ENCODE measurements around the gene GJC1. TPM values are rescaled to one million over a fixed set of nuclear protein-coding genes. Genes with fewer than 3 reads are reported as not detected.
A peak's percentile ranks its signal among the peaks of the same experiment; 100 is the strongest.
"Not testable (repeated sequence)": the region's sequence is repeated elsewhere in the genome, so short reads cannot be mapped to it uniquely, and the experiment has no call there.

The GJC1 gene
- total RNA-seq, 1 experiment from 2014 or later = 53.4 TPM

DNA sequence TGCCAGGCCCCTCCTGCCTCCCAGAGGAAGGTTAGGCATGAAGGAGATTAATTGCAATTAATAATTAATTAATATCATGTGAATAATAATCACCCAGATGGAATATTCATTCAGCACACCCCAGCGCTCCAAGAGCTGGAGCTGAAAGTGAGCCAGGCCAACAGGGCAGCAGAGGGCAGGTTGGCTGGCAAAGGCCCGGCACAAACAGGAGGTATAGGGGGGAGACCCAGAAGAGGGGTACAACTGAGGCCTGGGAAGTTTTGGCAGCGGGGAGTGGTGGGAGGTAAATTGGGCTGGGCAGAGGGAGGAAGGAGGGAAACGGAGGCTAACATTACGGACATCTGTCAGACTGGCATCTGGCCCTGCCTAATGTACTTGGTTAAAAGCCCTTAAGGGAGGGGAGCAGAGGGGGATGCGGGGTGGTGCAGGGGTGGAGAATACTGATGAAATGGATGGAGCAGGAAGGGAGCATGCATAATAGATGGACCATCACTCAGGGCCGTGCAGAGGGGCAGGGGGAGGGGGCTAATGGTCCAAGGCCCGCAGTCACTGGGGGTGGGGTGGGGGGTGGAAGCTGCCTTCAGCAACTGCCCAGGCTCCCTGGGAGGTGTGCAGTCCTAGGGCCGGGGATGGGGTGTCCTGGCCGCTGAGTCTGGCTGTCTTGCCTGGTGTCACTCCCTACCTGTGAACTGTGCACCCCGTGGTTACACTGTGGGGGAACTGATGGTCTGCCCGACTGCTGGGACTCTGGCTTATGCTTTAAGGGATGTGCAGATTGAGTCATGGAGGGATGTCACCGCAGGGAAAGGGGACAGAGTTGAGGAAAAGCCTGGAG lies 69.4 kb downstream of the GJC1 start:
- DNase-seq (ENCODE audit: low read depth in 1 of 2, low spot score in 2 of 2) = no peak
- Histone ChIP-seq H3K4me3 (no peak overlapping the region), H3K27ac (no peak overlapping the region), H3K4me1 (replicated peaks) (peaks cover 10% of the 10 kb centered on the region), H3K27me3 (replicated peaks) (peaks cover 40% of the 10 kb centered on the region), H3K9me3 (replicated peaks) (peaks cover 6% of the 10 kb centered on the region; the same call in 1 of the 2 replicates), H3K36me3 (no peaks in the 10 kb centered on the region)

DNA sequence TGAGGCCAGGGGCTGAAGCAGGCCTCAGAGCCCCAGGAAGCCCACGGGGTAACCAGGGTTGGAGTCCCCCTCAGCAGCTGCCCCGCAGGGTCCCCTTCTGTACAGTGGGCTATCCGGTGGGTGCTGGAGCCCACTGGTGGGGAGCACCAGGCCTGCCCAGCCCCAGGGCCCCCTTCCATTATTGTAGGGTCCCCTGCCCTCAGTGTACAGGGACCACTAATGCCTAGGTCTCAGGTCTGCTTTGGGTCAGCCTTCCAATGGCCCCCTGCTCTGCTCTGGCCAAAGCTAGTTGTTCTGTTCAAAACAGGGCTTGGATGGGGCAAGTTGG lies 70.2 kb downstream of the GJC1 start:
- Histone ChIP-seq H3K27ac (no peak overlapping the region), H3K9me3 (replicated peaks) (peaks cover 6% of the 10 kb centered on the region; the same call in 1 of the 2 replicates), H3K27me3 (replicated peaks) (peaks cover 40% of the 10 kb centered on the region), H3K4me3 (no peak overlapping the region), H3K4me1 (replicated peaks) (peaks cover 10% of the 10 kb centered on the region), H3K36me3 (no peaks in the 10 kb centered on the region)
- DNase-seq (ENCODE audit: low read depth in 1 of 2, low spot score in 2 of 2) = no peak

DNA sequence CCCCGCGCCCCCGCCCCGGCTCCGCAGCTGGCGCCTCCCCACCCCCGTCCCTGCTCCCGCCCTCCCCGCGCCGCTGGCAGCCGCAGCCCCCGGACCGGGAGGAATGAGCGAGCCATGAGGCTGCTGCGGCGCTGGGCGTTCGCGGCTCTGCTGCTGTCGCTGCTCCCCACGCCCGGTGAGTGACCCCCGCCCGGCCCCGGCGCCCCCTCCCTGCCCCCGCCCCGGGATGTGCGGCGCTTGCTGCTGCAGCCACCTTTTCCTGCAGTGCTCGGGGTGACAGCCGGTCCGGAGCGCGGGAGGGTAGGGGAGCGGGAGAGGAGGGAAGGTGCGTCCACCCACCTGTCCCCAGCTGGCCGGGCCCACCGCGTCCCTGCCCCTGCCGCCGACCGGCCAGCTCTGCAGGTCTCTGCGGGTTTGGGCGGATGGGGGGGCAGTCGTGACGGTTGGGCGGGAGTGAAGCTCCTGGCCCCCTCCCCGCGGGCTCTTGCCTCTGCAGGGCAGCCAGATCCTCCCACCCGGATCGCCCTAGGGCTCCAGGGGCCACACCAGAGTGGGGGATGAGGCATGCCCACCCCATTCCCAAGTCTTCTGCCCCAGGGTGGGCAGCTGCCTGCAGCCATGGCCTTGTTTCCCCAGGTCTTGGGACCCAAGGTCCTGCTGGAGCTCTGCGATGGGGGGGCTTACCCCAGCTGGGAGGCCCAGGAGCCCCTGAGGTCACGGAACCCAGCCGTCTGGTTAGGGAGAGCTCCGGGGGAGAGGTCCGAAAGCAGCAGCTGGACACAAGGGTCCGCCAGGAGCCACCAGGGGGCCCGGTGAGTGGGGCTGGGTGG lies 70.8 kb downstream of the GJC1 start:
- peak in 1 of 2 experiments; percentile 45 for DNase-seq (ENCODE audit: low read depth in 1 of 2, low spot score in 2 of 2)
- H3K9me3 ChIP-seq (replicated peaks) = peaks cover 6% of the 10 kb centered on the region; the same call in 1 of the 2 replicates
- no peaks in the 10 kb centered on the region for H3K36me3 ChIP-seq
- no peak overlapping the region for H3K27ac ChIP-seq
- H3K4me1 ChIP-seq (replicated peaks) = peaks cover 10% of the 10 kb centered on the region
- no peak overlapping the region for H3K4me3 ChIP-seq
- H3K27me3 ChIP-seq (replicated peaks) = peaks cover 40% of the 10 kb centered on the region

DNA sequence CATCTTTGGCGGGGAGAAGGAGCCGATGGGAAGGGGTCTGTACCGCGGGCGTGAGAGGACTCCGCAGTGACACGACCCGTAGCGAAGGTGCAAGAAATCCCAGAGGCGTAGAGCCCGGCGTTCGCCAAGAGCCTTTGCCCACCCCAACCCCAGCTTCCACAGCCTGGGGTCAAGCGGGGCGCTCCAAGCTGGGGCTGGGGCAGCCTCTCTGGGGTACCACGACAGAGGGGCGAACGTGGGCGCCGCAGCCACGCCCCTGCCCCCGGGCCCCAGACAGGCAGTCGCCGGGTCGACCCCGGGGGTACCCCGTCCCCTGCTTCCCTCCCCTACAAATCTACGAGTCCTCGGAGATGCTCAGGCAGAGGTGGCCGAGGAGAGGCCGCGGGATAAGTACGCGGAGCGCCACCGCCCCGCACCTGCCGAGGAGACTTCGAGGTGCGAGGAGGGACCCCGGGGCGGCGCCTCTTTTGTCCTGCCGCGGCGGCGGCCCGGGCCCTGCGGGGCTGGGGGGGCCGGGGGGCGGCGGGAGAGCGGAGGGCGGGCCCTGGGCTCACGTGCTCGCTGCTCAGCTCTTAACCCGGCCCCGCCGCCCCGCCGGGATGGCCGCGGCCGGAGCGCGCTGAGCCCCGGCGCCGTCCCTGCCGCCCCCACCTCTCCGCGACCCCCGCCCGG lies 71.5 kb downstream of the GJC1 start, which contains the start of gene ADAM11:
Gene ADAM11, plus strand, starts transcription at position 575 of the 672 bp plus-strand sequence. CDS start 212 bp downstream, outside the sequence.
- Histone ChIP-seq H3K27me3 (replicated peaks) (peaks cover 40% of the 10 kb centered on the region), H3K4me1 (replicated peaks) (peaks cover 10% of the 10 kb centered on the region), H3K4me3 (no peak within 1 kb of the TSS), H3K9me3 (replicated peaks) (peaks cover 6% of the 10 kb centered on the region; the same call in 1 of the 2 replicates), H3K27ac (no peak within 1 kb of the TSS), H3K36me3 (no peaks in the 10 kb centered on the region; the same call in 1 of the 2 replicates)
- peak in 1 of 2 experiments; percentile 52 for DNase-seq (ENCODE audit: low read depth in 1 of 2, low spot score in 2 of 2)

DNA sequence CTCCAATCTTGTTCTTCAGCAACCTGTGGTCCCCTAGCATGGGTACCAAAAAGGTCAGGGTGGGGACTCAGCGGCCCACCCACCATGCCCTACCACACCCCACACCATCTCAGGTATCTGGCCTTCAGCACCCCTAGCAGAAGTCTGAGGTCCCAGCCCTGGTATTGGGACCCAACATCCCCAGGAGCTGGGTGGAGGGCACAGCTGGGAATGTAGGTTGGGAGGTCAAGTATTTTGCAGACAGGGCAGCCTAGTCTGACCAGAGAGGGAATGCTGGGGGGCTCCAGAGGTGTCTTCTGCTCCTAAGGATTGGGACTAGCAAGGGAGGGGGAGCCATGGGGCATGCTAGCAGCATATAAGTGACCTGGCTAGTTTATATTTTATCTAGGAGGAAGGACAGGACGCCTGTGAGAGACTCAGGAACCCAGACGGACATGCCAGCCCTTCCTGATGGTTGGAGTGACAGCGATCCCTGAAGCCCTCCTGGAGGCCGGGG lies 72.1 kb downstream of the GJC1 start:
- H3K27me3 ChIP-seq (replicated peaks) = peaks cover 40% of the 10 kb centered on the region
- peaks cover 10% of the 10 kb centered on the region for H3K4me1 ChIP-seq (replicated peaks)
- H3K4me3 ChIP-seq = no peak overlapping the region
- H3K9me3 ChIP-seq (replicated peaks) = peaks cover 6% of the 10 kb centered on the region; the same call in 1 of the 2 replicates
- H3K36me3 ChIP-seq = peaks cover 5% of the 10 kb centered on the region
- H3K27ac ChIP-seq = no peak overlapping the region
- no peak for DNase-seq (ENCODE audit: low read depth in 1 of 2, low spot score in 2 of 2)

DNA sequence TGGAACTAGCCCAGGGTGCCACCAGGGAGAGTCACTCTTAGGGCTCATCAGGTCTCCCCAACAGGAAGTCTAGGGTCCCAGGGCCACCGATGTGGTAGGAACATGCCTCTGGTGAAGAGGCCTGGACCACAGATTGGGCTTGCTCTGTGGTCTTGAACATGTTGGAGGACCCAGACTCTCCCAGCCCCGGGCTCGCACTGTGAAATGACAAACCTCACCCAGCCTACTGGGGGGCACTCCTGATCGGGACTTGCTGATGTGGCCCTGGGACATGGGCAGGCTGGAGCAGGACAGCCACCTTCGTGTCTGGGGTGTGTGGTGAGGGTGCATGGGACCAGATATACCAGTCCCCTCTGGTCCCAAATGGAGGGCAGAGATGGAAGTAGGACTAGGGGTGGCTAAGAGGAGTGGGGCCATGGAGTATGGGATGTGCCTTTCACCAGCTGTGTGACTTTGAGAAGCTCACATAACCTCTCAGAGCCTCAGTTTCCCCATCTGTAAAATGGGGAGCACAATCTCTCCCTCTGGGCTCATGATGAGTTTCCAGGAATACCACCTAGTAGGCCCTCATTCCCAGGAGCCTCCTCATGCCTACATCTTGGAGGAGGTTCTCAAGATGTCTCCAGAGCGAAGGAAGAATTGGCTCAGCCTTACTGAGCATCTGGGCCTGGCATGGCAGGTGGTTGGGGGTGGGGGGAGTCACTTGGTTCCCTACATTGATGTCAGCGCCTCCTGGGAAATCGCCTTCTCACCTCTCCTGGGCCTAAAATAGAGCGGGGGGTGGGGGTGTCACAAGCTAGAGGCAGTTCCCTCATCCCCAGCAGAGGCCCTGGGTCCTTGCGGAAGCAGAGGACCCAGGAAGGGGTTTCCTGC lies 72.8 kb downstream of the GJC1 start:
- Histone ChIP-seq H3K36me3 (peaks cover 5% of the 10 kb centered on the region), H3K27me3 (replicated peaks) (peaks cover 40% of the 10 kb centered on the region), H3K4me1 (replicated peaks) (peaks cover 10% of the 10 kb centered on the region), H3K9me3 (replicated peaks) (peaks cover 6% of the 10 kb centered on the region; the same call in 1 of the 2 replicates), H3K4me3 (no peak overlapping the region), H3K27ac (no peak overlapping the region)
- no peak for DNase-seq (ENCODE audit: low read depth in 1 of 2, low spot score in 2 of 2)

DNA sequence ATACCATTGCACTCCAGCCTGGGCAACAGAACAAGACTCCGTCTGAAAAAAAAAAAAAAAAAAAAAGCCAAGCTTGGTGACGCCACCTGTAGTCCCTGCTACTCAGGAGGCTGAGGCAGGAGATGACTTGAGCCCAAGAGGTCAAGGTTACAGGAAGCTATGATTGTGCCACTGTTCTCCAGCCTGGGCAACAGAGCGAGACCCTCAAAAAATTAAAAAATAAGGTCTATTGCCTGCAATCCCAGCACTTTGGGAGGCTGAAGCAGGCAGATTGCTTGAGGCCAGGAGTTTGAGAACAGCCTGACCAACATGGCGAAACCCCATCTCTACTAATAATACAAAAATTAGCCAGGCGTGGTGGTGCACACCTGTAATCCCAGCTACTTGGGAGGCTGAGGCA lies 74.9 kb downstream of the GJC1 start:
- H3K27ac ChIP-seq; H3K4me1 ChIP-seq (replicated peaks); DNase-seq (ENCODE audit: low read depth in 1 of 2, low spot score in 2 of 2); H3K4me3 ChIP-seq; H3K9me3 ChIP-seq (replicated peaks): not testable (repeated sequence)
- H3K27me3 ChIP-seq (replicated peaks) = peaks cover 29% of the 10 kb centered on the region
- H3K36me3 ChIP-seq = peaks cover 24% of the 10 kb centered on the region

DNA sequence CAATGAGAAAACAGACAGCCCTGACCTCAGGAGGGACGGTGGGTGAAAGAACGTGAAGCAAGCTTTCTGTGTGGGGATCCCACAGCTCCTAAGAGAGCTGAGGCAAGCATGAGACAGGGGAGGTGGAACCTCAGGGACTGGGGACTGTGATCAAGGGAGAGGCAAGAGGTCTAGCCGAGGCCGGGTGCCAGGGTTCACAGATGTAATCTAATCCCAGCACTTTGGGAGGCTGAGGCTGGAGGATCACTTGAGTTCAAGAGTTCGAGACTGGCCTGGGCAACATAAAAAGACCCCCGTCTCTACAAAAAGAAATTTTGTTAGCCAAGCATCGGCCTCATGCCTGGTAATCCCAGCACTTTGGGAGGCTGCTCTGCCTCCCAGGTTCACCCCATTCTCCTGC lies 75.8 kb downstream of the GJC1 start:
- Histone ChIP-seq H3K4me1 (replicated peaks) (peaks cover 6% of the 10 kb centered on the region), H3K4me3 (no peak overlapping the region), H3K27ac (no peak overlapping the region), H3K36me3 (peaks cover 33% of the 10 kb centered on the region), H3K9me3 (replicated peaks) (peaks cover 4% of the 10 kb centered on the region; the same call in 1 of the 2 replicates), H3K27me3 (replicated peaks) (peaks cover 20% of the 10 kb centered on the region)
- no peak for DNase-seq (ENCODE audit: low read depth in 1 of 2, low spot score in 2 of 2)

DNA sequence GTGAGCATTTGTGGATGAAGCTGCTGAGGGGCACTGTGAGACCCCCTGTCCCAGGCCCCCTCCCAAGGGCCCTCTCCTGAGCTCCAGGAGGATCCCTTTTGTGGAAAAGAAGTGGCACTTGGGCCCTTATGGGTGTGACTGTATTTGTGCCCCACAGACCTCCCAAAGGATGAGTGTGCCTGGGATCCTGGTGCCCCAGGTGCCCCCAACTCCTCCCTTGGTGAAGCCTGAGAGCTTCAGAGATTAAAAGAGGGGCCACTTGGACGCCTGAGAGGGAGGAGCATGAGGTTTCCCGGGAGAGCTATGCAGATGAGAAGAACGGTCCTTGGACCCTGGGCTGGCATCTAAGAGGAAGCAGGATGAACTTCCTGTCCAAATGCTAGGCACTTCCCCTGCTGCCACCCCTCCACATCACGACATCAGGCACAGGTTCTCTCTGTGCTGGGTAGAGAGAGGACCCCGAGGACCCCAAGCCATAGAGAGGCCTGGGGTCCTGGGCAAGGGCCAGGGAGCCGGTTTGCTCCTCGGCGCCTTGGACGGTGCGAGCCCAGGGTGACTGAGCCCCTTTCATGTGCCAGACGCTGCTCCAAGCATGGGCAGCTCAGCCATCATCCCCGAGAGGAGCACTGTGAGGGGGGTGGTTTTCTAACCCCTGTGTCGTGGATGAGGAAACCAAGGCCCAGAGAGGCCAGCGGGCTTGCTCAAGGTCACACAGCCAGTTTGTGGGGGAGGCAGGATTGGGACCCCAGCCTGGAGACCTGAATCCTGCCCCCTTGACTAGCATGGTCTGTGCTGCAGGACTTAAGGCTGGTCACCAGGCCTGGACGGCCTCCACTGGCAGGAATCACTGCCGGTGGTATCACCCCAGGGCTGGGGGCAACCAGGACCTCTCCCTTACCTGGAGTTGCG lies 76.9 kb downstream of the GJC1 start:
- Histone ChIP-seq H3K9me3 (replicated peaks) (peaks cover 4% of the 10 kb centered on the region; the same call in 1 of the 2 replicates), H3K27ac (no peak overlapping the region), H3K4me3 (no peak overlapping the region), H3K27me3 (replicated peaks) (peaks cover 14% of the 10 kb centered on the region), H3K4me1 (replicated peaks) (no peaks in the 10 kb centered on the region), H3K36me3 (peaks cover 43% of the 10 kb centered on the region)
- no peak for DNase-seq (ENCODE audit: low read depth in 1 of 2, low spot score in 2 of 2)

DNA sequence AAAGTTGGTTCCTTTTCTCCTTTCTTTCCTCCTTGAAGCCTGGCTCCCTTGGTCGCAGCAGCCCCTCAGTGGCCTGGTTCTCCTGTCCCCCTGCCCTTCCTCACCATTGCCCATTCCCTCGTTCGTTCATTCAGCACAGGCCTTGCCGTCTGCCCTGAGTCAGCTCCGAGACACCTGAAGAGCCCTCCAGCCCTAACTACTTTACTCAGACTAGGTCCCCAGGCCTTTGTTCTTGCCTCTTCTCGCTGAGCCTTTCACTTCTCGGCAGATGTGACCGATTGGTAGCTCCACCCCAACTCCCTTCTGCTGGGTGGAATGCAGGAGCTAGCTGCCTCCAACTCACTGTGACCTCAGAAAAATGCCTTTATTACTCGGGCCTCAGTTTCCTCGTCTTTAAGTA lies 78.3 kb downstream of the GJC1 start:
- no peaks in the 10 kb centered on the region for H3K4me1 ChIP-seq (replicated peaks)
- H3K4me3 ChIP-seq = no peak overlapping the region
- H3K27ac ChIP-seq = no peak overlapping the region
- peaks cover under 1% of the 10 kb centered on the region; the same call in 1 of the 2 replicates for H3K27me3 ChIP-seq (replicated peaks)
- H3K36me3 ChIP-seq = peaks cover 57% of the 10 kb centered on the region
- DNase-seq (ENCODE audit: low read depth in 1 of 2, low spot score in 2 of 2) = no peak
- no peaks in the 10 kb centered on the region for H3K9me3 ChIP-seq (replicated peaks)

DNA sequence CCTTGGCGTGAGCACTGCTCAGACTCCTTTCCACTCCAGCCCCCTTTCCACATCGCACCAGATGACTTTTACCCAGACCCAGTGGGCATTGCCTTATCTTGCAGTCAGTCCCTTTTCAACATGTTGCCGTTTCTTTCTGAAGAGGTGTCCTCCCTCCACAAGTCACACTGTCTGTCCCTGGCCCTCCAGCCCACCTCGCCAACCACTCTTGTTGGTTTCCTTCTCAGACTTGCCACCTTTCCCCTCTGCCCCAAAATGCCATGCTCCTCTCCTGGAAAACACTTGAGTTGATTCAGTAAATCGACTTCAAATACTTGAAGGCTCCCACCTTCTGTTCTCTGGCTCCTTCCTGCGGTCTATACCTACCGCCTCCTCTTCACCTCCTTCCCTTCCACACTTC lies 78.8 kb downstream of the GJC1 start:
- Histone ChIP-seq H3K27me3 (replicated peaks) (no peaks in the 10 kb centered on the region), H3K4me1 (replicated peaks) (no peaks in the 10 kb centered on the region), H3K4me3 (no peak overlapping the region), H3K9me3 (replicated peaks) (no peaks in the 10 kb centered on the region), H3K27ac (no peak overlapping the region), H3K36me3 (peaks cover 60% of the 10 kb centered on the region)
- DNase-seq (ENCODE audit: low read depth in 1 of 2, low spot score in 2 of 2) = no peak

DNA sequence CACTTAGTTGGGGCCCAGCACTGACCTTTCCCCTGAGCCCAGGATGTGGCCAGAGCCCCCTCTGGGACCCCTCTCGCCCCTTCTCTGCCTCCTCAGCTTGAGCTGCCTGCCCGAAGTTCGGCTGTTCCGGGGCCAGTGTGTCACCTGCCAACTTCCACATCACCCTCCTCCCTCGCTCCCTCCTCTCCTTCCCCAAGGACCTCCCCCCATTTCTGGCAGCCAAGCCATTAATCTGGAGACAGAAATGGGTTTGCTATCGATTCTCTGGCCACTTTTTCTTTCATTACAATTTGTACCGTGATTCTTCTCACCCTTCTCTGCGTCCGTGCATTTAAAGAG lies 80.1 kb downstream of the GJC1 start:
- H3K36me3 ChIP-seq = peaks cover 66% of the 10 kb centered on the region
- H3K4me1 ChIP-seq (replicated peaks) = no peaks in the 10 kb centered on the region
- H3K27me3 ChIP-seq (replicated peaks) = no peaks in the 10 kb centered on the region
- no peak overlapping the region for H3K4me3 ChIP-seq
- no peak for DNase-seq (ENCODE audit: low read depth in 1 of 2, low spot score in 2 of 2)
- no peaks in the 10 kb centered on the region for H3K9me3 ChIP-seq (replicated peaks)
- no peak overlapping the region for H3K27ac ChIP-seq

Measured in SJSA1 (cell line).